Measurements from ENCODE around the gene LASP1.
"Not testable (repeated sequence)": the region's sequence is repeated elsewhere in the genome, so short reads cannot be mapped to it uniquely, and the experiment has no call there.

Gene LASP1

DNA sequence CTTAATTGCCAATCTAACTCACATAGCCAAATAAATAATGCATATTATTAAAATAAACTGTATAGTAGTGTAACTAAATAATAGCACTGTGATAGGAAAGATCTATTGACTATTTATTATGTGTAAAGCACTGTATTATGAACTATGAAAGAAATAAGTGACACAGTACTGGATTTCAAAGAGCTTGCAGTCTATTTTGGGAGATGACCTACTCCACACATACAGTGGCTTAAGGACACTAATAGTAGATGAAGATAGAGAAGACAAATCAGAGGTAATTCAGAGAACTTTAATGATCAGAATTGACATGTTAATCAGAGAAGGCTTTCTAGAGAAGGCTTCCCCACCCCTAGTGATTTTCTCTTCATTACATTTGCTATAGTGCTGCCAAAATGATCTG lies 70.1 kb downstream of the LASP1 start:
- TF ChIP-seq, protein P1, sequence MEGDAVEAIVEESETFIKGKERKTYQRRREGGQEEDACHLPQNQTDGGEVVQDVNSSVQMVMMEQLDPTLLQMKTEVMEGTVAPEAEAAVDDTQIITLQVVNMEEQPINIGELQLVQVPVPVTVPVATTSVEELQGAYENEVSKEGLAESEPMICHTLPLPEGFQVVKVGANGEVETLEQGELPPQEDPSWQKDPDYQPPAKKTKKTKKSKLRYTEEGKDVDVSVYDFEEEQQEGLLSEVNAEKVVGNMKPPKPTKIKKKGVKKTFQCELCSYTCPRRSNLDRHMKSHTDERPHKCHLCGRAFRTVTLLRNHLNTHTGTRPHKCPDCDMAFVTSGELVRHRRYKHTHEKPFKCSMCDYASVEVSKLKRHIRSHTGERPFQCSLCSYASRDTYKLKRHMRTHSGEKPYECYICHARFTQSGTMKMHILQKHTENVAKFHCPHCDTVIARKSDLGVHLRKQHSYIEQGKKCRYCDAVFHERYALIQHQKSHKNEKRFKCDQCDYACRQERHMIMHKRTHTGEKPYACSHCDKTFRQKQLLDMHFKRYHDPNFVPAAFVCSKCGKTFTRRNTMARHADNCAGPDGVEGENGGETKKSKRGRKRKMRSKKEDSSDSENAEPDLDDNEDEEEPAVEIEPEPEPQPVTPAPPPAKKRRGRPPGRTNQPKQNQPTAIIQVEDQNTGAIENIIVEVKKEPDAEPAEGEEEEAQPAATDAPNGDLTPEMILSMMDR (IDR thresholded peaks at IDR 0.05; ENCODE audit: low read depth, low read length): no peak
- DNase-seq (ENCODE audit: low read depth in 2 of 2): no peak
- no peak overlapping the region for H3K4me3 ChIP-seq (replicated peaks in 1 of 2; ENCODE audit: low read depth in 2 of 2, low read length in 2 of 2)

DNA sequence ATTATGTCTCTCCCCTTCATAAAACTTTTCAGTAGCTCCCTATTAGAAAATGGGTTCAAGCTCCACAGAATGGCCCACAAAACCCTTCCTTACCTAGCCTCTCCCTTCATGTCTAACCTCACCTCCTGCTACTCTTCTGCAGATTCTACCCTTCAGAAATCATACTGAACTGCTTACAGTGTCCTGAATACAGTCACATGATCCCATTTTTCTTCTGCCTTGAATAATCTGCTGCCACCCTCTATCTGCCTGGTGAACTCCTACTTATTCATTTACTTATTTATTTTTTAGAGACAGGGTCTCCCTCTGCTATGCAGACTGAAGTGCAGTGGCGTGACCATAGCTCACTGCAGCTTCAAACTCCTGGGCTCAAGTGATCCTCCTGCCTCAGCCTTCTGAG lies 70.5 kb downstream of the LASP1 start:
- H3K4me3 ChIP-seq (replicated peaks in 1 of 2; ENCODE audit: low read depth in 2 of 2, low read length in 2 of 2): no peak overlapping the region
- TF ChIP-seq, protein P1 (IDR thresholded peaks at IDR 0.05; ENCODE audit: low read depth, low read length): no peak
- DNase-seq (ENCODE audit: low read depth in 2 of 2): no peak

DNA sequence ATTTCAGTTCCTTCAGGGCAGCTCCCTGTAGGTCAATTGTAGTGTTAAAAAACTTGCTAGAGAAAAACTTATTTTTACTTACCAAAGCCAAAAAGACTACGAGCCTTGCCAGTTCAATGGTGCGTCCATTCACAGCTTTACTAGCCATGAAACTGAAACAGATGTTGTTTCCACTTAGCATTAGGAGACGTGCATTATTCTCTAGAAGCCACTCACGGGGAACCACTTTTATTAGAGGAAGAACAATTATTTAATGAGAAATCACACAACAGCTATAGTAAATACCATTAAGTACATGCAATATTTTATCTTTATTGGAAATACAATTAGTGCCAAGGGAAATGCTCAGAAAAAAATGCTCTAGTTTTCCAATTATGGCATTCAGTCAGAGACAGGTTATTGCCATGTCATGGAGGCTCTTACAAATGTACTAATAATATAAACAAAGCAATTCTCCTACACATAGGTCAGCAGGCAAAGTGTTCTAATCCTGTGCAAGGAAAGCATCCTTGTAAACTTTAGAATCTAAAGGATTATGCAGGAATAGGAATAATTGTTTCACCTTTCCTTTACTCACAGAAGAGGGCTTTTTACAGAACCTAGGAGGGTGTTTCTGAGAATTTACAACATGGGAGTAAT lies 73.0 kb downstream of the LASP1 start:
- TF ChIP-seq, protein P1 (IDR thresholded peaks at IDR 0.05; ENCODE audit: low read depth, low read length): no peak
- DNase-seq (ENCODE audit: low read depth in 2 of 2): no peak
- no peak overlapping the region for H3K4me3 ChIP-seq (replicated peaks in 1 of 2; ENCODE audit: low read depth in 2 of 2, low read length in 2 of 2)

DNA sequence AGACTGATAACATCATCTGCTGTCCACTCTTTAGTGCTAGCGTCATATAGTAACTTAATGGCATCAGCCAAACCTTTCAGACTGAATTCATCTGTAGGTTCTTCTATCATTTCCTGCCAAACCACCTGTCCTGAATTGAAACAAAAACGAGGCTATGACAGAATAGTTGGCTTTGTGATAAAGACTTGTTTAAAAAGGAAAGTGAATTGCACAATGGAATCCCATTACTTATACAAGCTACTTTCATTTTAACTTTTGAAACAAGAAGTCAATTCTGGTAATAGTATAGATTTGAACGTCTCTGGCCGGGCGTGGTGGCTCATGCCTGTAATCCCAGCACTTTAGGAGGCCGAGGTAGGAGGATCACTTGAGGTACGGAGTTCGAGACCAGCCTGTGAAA lies 73.7 kb downstream of the LASP1 start:
- no peak overlapping the region for H3K4me3 ChIP-seq (replicated peaks in 1 of 2; ENCODE audit: low read depth in 2 of 2, low read length in 2 of 2)
- no peak for DNase-seq (ENCODE audit: low read depth in 2 of 2)
- TF ChIP-seq, protein P1 (IDR thresholded peaks at IDR 0.05; ENCODE audit: low read depth, low read length): no peak

DNA sequence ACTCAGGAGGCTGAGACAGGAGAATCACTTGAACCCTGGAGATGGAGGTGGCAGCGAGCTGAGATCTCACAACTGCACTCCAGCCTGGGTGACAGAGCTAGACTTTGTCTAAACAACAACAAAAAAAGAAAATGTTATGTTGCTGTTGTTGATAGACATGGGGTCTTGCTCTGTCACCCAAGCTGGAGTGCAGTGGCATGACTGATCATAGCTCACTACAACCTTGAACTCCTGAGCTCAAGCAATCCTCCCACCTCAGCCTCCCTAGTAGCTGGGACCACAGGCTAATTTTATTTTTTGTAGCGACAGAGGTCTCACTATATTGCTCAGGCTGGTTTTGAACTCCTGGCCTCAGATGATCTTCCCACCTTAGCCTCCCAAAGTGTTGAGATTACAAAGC lies 77.3 kb downstream of the LASP1 start:
- H3K4me3 ChIP-seq (replicated peaks in 1 of 2; ENCODE audit: low read depth in 2 of 2, low read length in 2 of 2): no peak overlapping the region
- TF ChIP-seq, protein P1 (IDR thresholded peaks at IDR 0.05; ENCODE audit: low read depth, low read length): no peak
- no peak for DNase-seq (ENCODE audit: low read depth in 2 of 2)

DNA sequence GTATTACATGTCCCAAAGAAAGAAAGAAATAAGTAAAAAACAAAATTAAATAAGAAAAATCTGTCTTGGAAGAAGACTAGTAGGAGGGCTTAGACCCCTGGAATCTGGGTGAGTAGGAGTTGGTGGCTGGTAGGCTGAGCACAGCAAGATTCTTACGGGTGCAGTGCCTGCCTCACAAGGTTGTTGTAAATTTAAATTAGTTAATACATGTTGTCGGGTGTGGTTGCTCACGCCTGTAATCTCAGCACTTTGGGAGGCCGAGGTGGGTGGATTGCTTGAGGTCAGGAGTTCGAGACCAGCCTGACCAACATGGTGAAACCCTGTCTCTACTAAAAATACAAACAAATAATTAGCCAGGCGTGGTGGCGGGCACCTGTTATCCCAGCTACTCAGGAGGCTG lies 83.9 kb downstream of the LASP1 start:
- not testable (repeated sequence) for H3K4me3 ChIP-seq (replicated peaks in 1 of 2; ENCODE audit: low read depth in 2 of 2, low read length in 2 of 2); DNase-seq (ENCODE audit: low read depth in 2 of 2)

DNA sequence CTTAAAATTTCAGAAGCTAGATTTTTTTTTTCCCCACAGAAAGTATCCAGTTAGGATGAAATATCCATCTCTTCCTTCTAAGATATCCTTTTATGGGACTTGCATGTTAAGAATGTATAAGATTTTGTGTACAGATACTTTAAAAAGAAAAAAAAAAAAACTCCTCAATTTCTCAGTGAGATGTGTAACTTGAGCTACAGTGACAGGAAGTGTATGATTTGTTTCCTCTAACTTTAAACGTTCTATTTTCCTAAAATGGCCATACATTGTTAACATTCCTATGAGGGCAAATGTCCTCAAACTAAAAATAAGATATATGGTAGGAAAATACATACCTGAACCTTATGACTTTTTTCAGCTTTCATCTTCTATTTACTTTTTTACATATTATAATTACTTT lies 88.5 kb downstream of the LASP1 start:
- H3K4me3 ChIP-seq (replicated peaks in 1 of 2; ENCODE audit: low read depth in 2 of 2, low read length in 2 of 2): no peak overlapping the region
- peak; percentile 31 to 51 for DNase-seq (ENCODE audit: low read depth in 2 of 2)
- TF ChIP-seq, protein P1 (IDR thresholded peaks at IDR 0.05; ENCODE audit: low read depth, low read length): no peak

Measured in cardiac fibroblast (primary cell).